Neuronal stem cell (in vitro differentiated cells): ENCODE data around the gene COL1A1.

Experiments used
- DNase-seq: peaks from one replicate; pipeline ENCODE4 v3.0.0-alpha.2; 2013; ENCODE audit warnings: low spot score
- H2AFZ ChIP-seq: one replicate; pipeline ENCODE4 v1.6.1; 2013; ENCODE audit warnings: mild to moderate bottlenecking, low read length, inconsistent platforms
- H2AK5ac ChIP-seq: 2 replicates; pipeline ENCODE4 v1.6.1; 2013; ENCODE audit warnings: low read depth, mild to moderate bottlenecking, inconsistent platforms, low read length, moderate library complexity, mixed read lengths
- H2BK120ac ChIP-seq: 2 replicates; pipeline ENCODE4 v1.6.1; 2013; ENCODE audit warnings: low read depth, mild to moderate bottlenecking, inconsistent platforms, low read length, moderate library complexity, mixed read lengths
- H2BK12ac ChIP-seq: one replicate; pipeline ENCODE4 v1.6.1; 2013; ENCODE audit warnings: low read length, inconsistent platforms
- H2BK15ac ChIP-seq: 2 replicates; pipeline ENCODE4 v1.6.1; 2013; ENCODE audit warnings: mild to moderate bottlenecking, low read length, inconsistent platforms, mixed read lengths
- H2BK5ac ChIP-seq: one replicate; pipeline ENCODE4 v1.6.1; 2013; ENCODE audit warnings: inconsistent platforms, mild to moderate bottlenecking, low read length, moderate library complexity
- H3K14ac ChIP-seq: one replicate; pipeline ENCODE4 v1.6.1; 2013; ENCODE audit warnings: low read length, inconsistent platforms
- H3K18ac ChIP-seq: 2 replicates; pipeline ENCODE4 v1.6.1; 2013; ENCODE audit warnings: low read length, inconsistent platforms
- H3K23ac ChIP-seq: 2 replicates; pipeline ENCODE4 v1.6.1; 2013; ENCODE audit warnings: low read depth, mild to moderate bottlenecking, mixed read lengths, low read length, inconsistent platforms; ENCODE audit not compliant: poor library complexity
- H3K27ac ChIP-seq: replicated peaks from 3 replicates; pipeline ENCODE4 v1.5.1; 2013; ENCODE audit warnings: low read length, inconsistent platforms
- H3K27me3 ChIP-seq, 3 experiments: 2 replicates each; pipeline ENCODE4 v1.6.1; 2013; ENCODE audit warnings: low read length in 3 of 3, mild to moderate bottlenecking in 2 of 3, inconsistent platforms in 1 of 3, low read depth in 1 of 3, mixed read lengths in 1 of 3, moderate library complexity in 1 of 3; ENCODE audit not compliant: control insufficient read depth in 3 of 3, insufficient read depth in 3 of 3
- H3K36me3 ChIP-seq, 2 donors: replicated peaks in 1 of 2; 2 replicates each; pipeline ENCODE4 v1.6.1; 2013; ENCODE audit warnings: low read length in 2 of 2; ENCODE audit not compliant: control insufficient read depth in 2 of 2, insufficient read depth in 2 of 2
- H3K4ac ChIP-seq: 2 replicates; pipeline ENCODE4 v1.6.1; 2013; ENCODE audit warnings: inconsistent platforms, mild to moderate bottlenecking, low read length, moderate library complexity
- H3K4me1 ChIP-seq, 2 donors: 1 replicate in 1 of 2; 2 replicates in 1 of 2; pipeline ENCODE4 v1.6.1; 2013; ENCODE audit warnings: low read length in 2 of 2, low read depth in 1 of 2; ENCODE audit not compliant: control insufficient read depth in 2 of 2, insufficient read depth in 1 of 2
- H3K4me2 ChIP-seq: one replicate; pipeline ENCODE4 v1.6.1; 2013; ENCODE audit warnings: mild to moderate bottlenecking, low read length, inconsistent platforms; ENCODE audit not compliant: insufficient read depth, poor library complexity, severe bottlenecking
- H3K4me3 ChIP-seq, 2 donors: 2 replicates each; pipeline ENCODE4 v1.5.1; 2013; ENCODE audit warnings: low read length in 2 of 2, mild to moderate bottlenecking in 2 of 2, inconsistent platforms in 1 of 2, moderate library complexity in 1 of 2
- H3K79me1 ChIP-seq: one replicate; pipeline ENCODE4 v1.6.1; 2013; ENCODE audit warnings: low read depth, mild to moderate bottlenecking, inconsistent platforms, low read length, moderate library complexity
- H3K9ac ChIP-seq: one replicate; pipeline ENCODE4 v1.6.1; 2013; ENCODE audit warnings: mild to moderate bottlenecking, low read depth, low read length, inconsistent platforms; ENCODE audit not compliant: poor library complexity
- H3K9me3 ChIP-seq, 2 donors: replicated peaks in 1 of 2; 2 replicates each; pipeline versions ENCODE3 to v1.6.1; 2013; ENCODE audit warnings: low read length in 2 of 2, mild to moderate bottlenecking in 2 of 2, inconsistent platforms in 1 of 2, low read depth in 1 of 2, mixed read lengths in 1 of 2, moderate library complexity in 1 of 2; ENCODE audit not compliant: control insufficient read depth in 2 of 2, insufficient read depth in 1 of 2
- H4K8ac ChIP-seq: one replicate; pipeline ENCODE4 v1.6.1; 2013; ENCODE audit warnings: low read depth, mild to moderate bottlenecking, inconsistent platforms, low read length, moderate library complexity
- H4K91ac ChIP-seq: one replicate; pipeline ENCODE4 v1.6.1; 2013; ENCODE audit warnings: low read length, low read depth, mild to moderate bottlenecking, inconsistent platforms; ENCODE audit not compliant: poor library complexity
- WGBS, 2 donors: extraction: QIAGEN DNeasy Blood & Tissue Kit; methylation state at CpG; one replicate each; pipeline ENCODE4 v1.1.7; 2013; ENCODE audit warnings: missing lambda C conversion rate in 2 of 2, mixed read lengths in 1 of 2; ENCODE audit not compliant: insufficient read length in 2 of 2, insufficient replicate concordance in 1 of 2; ENCODE audit errors: extremely low coverage in 2 of 2; 5-methylcytosine and 5-hydroxymethylcytosine counted together

Gene COL1A1

DNA sequence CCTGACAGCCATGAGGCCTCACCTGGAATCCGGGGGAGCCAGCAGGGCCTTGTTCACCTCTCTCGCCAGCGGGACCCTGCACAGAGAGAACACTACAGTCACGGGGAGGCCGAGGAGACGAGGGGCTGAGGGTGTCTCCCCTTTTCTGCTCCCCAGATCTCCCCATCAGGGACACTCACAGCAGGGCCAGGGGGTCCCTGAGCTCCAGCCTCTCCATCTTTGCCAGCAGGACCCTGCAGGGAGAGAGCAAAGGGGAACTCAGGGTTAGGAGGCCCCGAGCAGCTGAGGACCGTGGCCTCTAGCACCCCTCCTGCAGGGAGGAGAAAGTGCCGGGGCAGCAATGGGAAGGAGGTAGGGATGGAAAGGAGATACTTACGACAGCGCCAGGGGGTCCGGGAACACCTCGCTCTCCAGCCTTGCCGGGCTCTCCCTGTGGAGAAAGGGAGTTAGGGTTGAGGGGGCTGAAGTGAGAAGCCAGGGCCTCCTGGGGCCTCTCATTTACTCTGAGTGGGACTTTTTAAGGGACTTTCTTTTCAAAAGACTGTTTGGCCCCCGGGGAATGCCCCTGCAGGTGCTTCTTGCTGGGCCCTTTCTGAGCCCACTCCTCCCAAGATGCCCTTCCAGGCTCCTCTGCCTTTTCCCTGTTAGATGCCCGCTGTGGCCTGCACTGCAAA is 8.7 kb downstream of the COL1A1 start:
- Histone ChIP-seq H3K79me1 (peaks cover 1% of the 10 kb centered on the region), H4K91ac (no peak overlapping the region), H4K8ac (no peak overlapping the region), H3K4me1 (no peaks in the 10 kb centered on the region), H2BK5ac (no peak overlapping the region), H2AFZ (no peak overlapping the region), H3K4me3 (no peak overlapping the region), H2BK120ac (no peak overlapping the region), H3K4ac (no peak overlapping the region), H2BK15ac (no peak overlapping the region), H3K27me3 (peaks cover 0 to 38% (median 0%) of the 10 kb centered on the region in 3 experiments), H3K36me3 (peaks cover 0 to 9% of the 10 kb centered on the region in 2 donors), H3K9ac (no peak overlapping the region), H3K27ac (no peak overlapping the region), H2AK5ac (peak overlapping the region; percentile 68), H3K4me2 (no peak overlapping the region), H3K9me3 (no peaks in the 10 kb centered on the region), H2BK12ac (no peak overlapping the region), H3K23ac (no peak overlapping the region), H3K18ac (no peak overlapping the region), H3K14ac (no peak overlapping the region)
- no CpG with 5 or more reads among the region's 16 CpGs for WGBS, 2 donors
- no peak for DNase-seq

DNA sequence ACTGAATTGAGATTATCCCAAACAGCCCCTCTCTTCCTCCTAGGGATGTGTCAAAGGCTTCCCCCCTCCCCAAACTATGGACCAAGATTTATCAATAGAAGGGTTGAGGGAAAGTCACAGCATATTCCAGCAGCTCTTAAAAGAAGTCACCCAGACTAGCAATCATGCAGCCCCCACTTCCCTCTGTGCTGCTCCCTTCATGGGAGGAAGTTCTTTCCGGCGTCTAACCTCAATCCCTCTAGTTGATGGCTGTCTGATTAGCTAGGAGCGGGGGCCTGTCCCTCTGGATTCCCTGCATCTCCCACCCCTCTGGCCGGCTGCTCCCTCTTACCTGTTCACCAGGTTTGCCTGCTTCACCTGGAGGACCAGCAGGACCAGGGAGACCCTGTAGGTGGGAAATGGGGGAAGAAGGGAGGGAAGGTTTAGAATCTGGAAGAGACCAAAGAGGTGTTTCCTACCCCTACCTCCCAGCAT is 9.2 kb downstream of the COL1A1 start:
- no peak overlapping the region for H2BK120ac ChIP-seq
- H3K4me1 ChIP-seq = no peaks in the 10 kb centered on the region
- WGBS, 2 donors = no CpG with 5 or more reads among the region's 4 CpGs
- no peak overlapping the region for H3K18ac ChIP-seq
- no peak overlapping the region for H4K8ac ChIP-seq
- H3K23ac ChIP-seq = no peak overlapping the region
- no peak overlapping the region for H2BK12ac ChIP-seq
- H3K27me3 ChIP-seq = peaks cover 0 to 33% (median 0%) of the 10 kb centered on the region in 3 experiments
- no peak overlapping the region for H3K4me2 ChIP-seq
- peak overlapping the region; percentile 68 for H2AK5ac ChIP-seq
- H2AFZ ChIP-seq = no peak overlapping the region
- no peak overlapping the region for H4K91ac ChIP-seq
- H3K4me3 ChIP-seq = no peak overlapping the region
- H3K9ac ChIP-seq = no peak overlapping the region
- peak overlapping the region; percentile 56 for H3K14ac ChIP-seq
- no peak for DNase-seq
- peak overlapping the region; percentile 82 for H2BK5ac ChIP-seq
- peaks cover 0 to 9% of the 10 kb centered on the region in 2 donors for H3K36me3 ChIP-seq
- H3K79me1 ChIP-seq = peaks cover 1% of the 10 kb centered on the region
- no peak overlapping the region for H2BK15ac ChIP-seq
- no peak overlapping the region for H3K4ac ChIP-seq
- no peaks in the 10 kb centered on the region for H3K9me3 ChIP-seq
- no peak overlapping the region for H3K27ac ChIP-seq

DNA sequence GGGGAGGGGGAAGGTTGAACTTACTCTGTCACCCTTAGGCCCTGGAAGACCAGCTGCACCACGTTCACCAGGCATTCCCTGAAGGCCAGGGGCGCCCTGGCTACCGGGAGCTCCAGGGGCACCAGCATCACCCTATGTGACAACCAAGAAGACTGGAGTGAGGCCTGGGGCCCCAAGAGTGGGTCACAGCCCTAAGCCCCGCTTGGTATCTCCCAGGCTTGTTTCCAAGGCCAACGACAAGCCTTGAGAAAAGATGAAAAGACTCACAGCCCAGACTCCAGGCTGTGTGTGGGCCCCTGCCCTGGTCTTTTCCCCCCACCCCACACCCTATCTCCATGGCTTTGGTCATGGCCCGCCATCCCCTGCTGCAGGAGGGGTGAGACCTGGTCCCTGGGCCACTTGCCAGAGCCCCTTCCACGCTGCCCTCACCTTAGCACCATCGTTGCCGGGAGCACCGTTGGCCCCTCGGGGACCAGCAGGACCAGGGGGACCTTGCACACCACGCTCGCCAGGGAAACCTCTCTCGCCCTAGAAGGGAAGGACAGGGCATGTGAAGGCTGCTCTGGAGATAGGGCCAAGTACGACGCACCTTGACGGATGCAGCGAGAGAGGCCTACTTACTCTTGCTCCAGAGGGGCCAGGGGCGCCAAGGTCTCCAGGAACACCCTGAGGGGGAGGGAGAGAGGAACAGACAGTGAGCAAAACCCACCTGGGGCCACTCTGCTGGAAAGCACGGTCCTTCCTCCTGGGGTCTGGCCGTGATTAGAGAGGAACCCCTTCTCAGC is 9.9 kb downstream of the COL1A1 start:
- H3K4me1 ChIP-seq = no peaks in the 10 kb centered on the region
- H3K14ac ChIP-seq = peak overlapping the region; percentile 82
- H3K23ac ChIP-seq = peak overlapping the region; percentile 31
- peaks cover 0 to 26% (median 0%) of the 10 kb centered on the region in 3 experiments for H3K27me3 ChIP-seq
- H3K4me2 ChIP-seq = no peak overlapping the region
- no peaks in the 10 kb centered on the region for H3K9me3 ChIP-seq
- H4K8ac ChIP-seq = peak overlapping the region; percentile 43
- H2BK12ac ChIP-seq = no peak overlapping the region
- H3K18ac ChIP-seq = peak overlapping the region; percentile 71
- H3K9ac ChIP-seq = peak overlapping the region; percentile 60
- H3K27ac ChIP-seq = no peak overlapping the region
- peak overlapping the region; percentile 91 for H2BK120ac ChIP-seq
- peak overlapping the region; percentile 46 for H2AK5ac ChIP-seq
- peak overlapping the region; percentile 89 for H3K4ac ChIP-seq
- no peak overlapping the region for H4K91ac ChIP-seq
- peak overlapping the region; percentile 89 for H2BK15ac ChIP-seq
- DNase-seq = no peak
- WGBS, 2 donors = no CpG with 5 or more reads among the region's 21 CpGs
- H3K79me1 ChIP-seq = peaks cover 1% of the 10 kb centered on the region
- no peak overlapping the region for H3K4me3 ChIP-seq
- H2AFZ ChIP-seq = no peak overlapping the region
- peak overlapping the region; percentile 82 for H2BK5ac ChIP-seq
- peaks cover 0 to 7% of the 10 kb centered on the region in 2 donors for H3K36me3 ChIP-seq
